Fibroblast of mammary gland (primary cell): Measurements from ENCODE around the gene CELF1.

ENCODE experiments used
- DNase-seq: peaks from one replicate; pipeline ENCODE4 v3.0.0-alpha.2; 2010; ENCODE audit warnings: low read depth
- H3K4me3 ChIP-seq: 2 replicates; pipeline ENCODE4 v1.5.1; 2011; ENCODE audit warnings: low read depth, mild to moderate bottlenecking, low read length, moderate library complexity; ENCODE audit not compliant: control insufficient read depth
- CTCF ChIP-seq: conservative IDR thresholded peaks from 2 replicates; pipeline ENCODE4 v1.5.1; 2011; ENCODE audit warnings: low read depth, low read length, inconsistent platforms; ENCODE audit not compliant: control insufficient read depth, insufficient read depth

Gene CELF1

GRCh38 chr11:47434011-47434786 lies 118.7 kb downstream of the CELF1 start:
- TF ChIP-seq CTCF: no peak
- no peak overlapping the region for H3K4me3 ChIP-seq
- DNase-seq: peak; percentile 87

- no peak for TF ChIP-seq CTCF
- DNase-seq: no peak
- no peak overlapping the region for H3K4me3 ChIP-seq
Measured at GRCh38 chr11:47433157-47433556, 119.8 kb downstream of the CELF1 start.

- H3K4me3 ChIP-seq: no peak overlapping the region
- DNase-seq: no peak
- no peak for TF ChIP-seq CTCF
Measured at GRCh38 chr11:47431356-47432083, 121.4 kb downstream of the CELF1 start.

- TF ChIP-seq CTCF: no peak
- no peak overlapping the region for H3K4me3 ChIP-seq
- DNase-seq: no peak
Measured at GRCh38 chr11:47430524-47430923, 122.4 kb downstream of the CELF1 start.

- TF ChIP-seq CTCF: no peak
- peak; percentile 93 for DNase-seq
- peak within 1 kb of the TSS; percentile 99 for H3K4me3 ChIP-seq
Measured at GRCh38 chr11:47426062-47426956, 126.6 kb downstream of the CELF1 start, which contains the start of gene PSMC3. TSS of gene PSMC3 (minus strand) at chr11:47426439. CDS start at chr11:47426279, 160 bp downstream.

- H3K4me3 ChIP-seq: peak overlapping the region; percentile 99
- no peak for DNase-seq
- no peak for TF ChIP-seq CTCF
Measured at GRCh38 chr11:47425611-47426010, 127.3 kb downstream of the CELF1 start.
